SK-N-MC (cell line): ENCODE measurements around the gene PAPPA2.

Source experiments
- EZH2 ChIP-seq: fragments of 200-600 bp; sonication (generic); IDR thresholded peaks from one replicate; pipeline ENCODE4 v1.6.1; 2017; ENCODE audit warnings: antibody characterized with exemption
- FOXP2 ChIP-seq: optimal IDR thresholded peaks from 2 replicates; pipeline ENCODE3; 2011; ENCODE audit warnings: mild to moderate bottlenecking, moderate library complexity; ENCODE audit not compliant: insufficient read depth; ENCODE audit errors: extremely low read length, control extremely low read depth
- POLR2AphosphoS5 ChIP-seq: IDR thresholded peaks from 2 replicates; pipeline ENCODE4 v1.6.1; 2012; ENCODE audit warnings: mild to moderate bottlenecking, low read depth, low read length, borderline replicate concordance

DNA sequence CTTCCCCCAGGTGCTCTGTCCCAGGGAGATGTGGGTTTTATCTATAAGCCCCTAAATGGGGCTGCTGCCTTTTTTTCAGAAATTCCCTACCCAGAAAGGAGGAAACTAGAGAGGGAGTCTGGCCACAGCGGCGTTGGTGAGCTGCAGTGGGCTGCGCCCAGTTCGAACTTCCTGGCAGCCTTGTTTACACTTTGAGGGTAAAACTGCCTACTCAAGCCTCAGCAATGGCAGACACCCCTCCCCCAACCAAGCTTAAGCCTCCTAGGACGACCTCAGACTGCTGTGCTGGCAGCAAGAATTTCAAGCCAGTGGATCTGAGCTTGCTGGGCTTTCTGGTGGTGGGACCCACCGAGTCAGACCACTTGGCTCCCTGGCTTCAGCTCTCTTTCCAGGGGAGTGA is 46.2 kb upstream of the PAPPA2 start:
- TF ChIP-seq EZH2 (no peak), POLR2AphosphoS5 (no peak), FOXP2 (no peak)
